Measurements from ENCODE around the gene SLC35E3.

The SLC35E3 gene

DNA sequence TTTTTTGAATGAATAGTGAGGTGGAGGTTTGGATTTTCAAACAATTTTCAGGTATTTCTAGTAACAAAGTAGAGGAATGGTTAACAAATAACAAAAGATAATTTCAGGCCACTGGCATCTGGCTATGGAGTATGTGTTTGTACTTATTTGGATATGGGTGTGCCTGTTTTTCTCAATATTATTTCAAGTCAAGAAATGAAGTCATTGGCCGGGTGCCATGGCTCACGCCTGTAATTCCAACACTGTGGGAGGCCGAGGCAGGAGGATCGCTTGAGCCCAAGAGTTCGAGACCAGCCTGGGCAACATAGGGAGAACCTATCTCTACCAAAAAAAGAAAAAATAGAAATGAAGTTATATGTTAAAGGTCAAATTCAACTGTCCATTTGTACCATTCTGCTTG, 13.9 kb downstream of the SLC35E3 start:
- no peak for DNase-seq
- no peak overlapping the region for H4K8ac ChIP-seq (ENCODE audit: low read length)
- no peak overlapping the region for H3K4ac ChIP-seq (ENCODE audit: low read depth in 1 of 2, low read length in 2 of 2)
- no peak overlapping the region for H2AK5ac ChIP-seq (ENCODE audit: low read length, severe bottlenecking)
- no peak overlapping the region for H3K4me2 ChIP-seq (ENCODE audit: low read length, poor library complexity, severe bottlenecking)
- no peak overlapping the region for H2BK5ac ChIP-seq (ENCODE audit: low read depth, low read length, poor library complexity, severe bottlenecking)
- no peak overlapping the region for H3K27ac ChIP-seq (ENCODE audit: low read length, poor library complexity, severe bottlenecking)
- H2BK120ac ChIP-seq (ENCODE audit: low read depth, low read length) = no peak overlapping the region
- no peak overlapping the region for H3K9ac ChIP-seq (ENCODE audit: low read length)
- no peak overlapping the region for H4K91ac ChIP-seq (ENCODE audit: low read length)
- H3K4me3 ChIP-seq (ENCODE audit: insufficient read depth in 1 of 2, low read depth in 1 of 2, low read length in 2 of 2) = no peak overlapping the region
- no peak overlapping the region for H3K14ac ChIP-seq (ENCODE audit: low read length in 2 of 2)
- H3K36me3 ChIP-seq (ENCODE audit: control insufficient read depth in 1 of 2, insufficient read depth in 2 of 2, low read depth in 1 of 2, low read length in 2 of 2) = peaks cover 9 to 74% of the 10 kb centered on the region in 2 experiments
- H2BK15ac ChIP-seq (ENCODE audit: low read depth, poor library complexity, severe bottlenecking) = no peak overlapping the region
- no peak overlapping the region for H2AFZ ChIP-seq (ENCODE audit: low read depth, low read length)
- H2BK12ac ChIP-seq (ENCODE audit: low read length in 2 of 2) = no peak overlapping the region
- H3K18ac ChIP-seq (ENCODE audit: low read depth in 1 of 2, low read length in 2 of 2) = no peak overlapping the region
- no peaks in the 10 kb centered on the region for H3K79me1 ChIP-seq (replicated peaks; ENCODE audit: low read length, poor library complexity, severe bottlenecking)
- H3K27me3 ChIP-seq (ENCODE audit: control insufficient read depth in 1 of 2, insufficient read depth in 1 of 2, low read length in 2 of 2) = no peaks in the 10 kb centered on the region
- 100% methylated on average over 3 of the region's 5 CpGs for WGBS
- no peaks in the 10 kb centered on the region for H3K9me3 ChIP-seq (ENCODE audit: control insufficient read depth, low read length)
- no peaks in the 10 kb centered on the region for H3K4me1 ChIP-seq (ENCODE audit: control insufficient read depth, insufficient read depth, low read depth, low read length)
- H3K23ac ChIP-seq (ENCODE audit: low read length in 2 of 2) = no peak overlapping the region

DNA sequence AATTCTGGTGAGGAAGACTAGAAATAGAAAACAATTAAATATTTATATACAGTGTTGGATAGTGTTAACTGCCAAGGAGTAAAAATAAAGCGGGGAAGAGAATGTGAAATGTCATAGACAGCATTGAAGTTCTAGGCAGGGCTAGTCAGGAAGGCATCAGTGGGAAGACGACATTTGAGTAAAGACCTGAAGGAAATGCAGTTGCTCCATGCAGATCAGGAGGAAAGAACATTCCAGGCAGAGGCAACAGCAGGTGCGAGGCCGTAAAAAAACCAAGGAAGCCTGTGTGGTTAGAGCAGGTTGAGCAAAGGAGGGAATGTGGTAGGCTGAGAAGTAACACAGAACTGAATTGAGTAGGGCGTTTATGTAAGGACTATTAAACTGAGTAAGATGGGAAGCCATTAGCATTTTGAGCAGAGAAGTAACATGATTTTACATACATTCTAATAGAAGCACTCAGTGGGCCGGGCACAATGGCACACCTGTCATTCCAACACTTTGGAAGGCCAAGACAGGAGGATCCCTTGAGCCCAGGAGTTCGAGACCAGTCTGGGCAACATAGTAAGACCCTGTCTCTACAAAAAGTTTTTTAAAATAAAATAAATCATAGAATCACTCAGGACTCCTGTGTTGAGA, 14.9 kb downstream of the SLC35E3 start:
- H3K27me3 ChIP-seq (ENCODE audit: control insufficient read depth in 1 of 2, insufficient read depth in 1 of 2, low read length in 2 of 2) = no peaks in the 10 kb centered on the region
- WGBS = 97% methylated on average over 7 of the region's 7 CpGs
- H2BK120ac ChIP-seq (ENCODE audit: low read depth, low read length) = no peak overlapping the region
- H2BK12ac ChIP-seq (ENCODE audit: low read length in 2 of 2) = no peak overlapping the region
- peaks cover 9 to 63% of the 10 kb centered on the region in 2 experiments for H3K36me3 ChIP-seq (ENCODE audit: control insufficient read depth in 1 of 2, insufficient read depth in 2 of 2, low read depth in 1 of 2, low read length in 2 of 2)
- no peaks in the 10 kb centered on the region for H3K9me3 ChIP-seq (ENCODE audit: control insufficient read depth, low read length)
- no peaks in the 10 kb centered on the region for H3K79me1 ChIP-seq (replicated peaks; ENCODE audit: low read length, poor library complexity, severe bottlenecking)
- no peak overlapping the region for H3K23ac ChIP-seq (ENCODE audit: low read length in 2 of 2)
- no peak overlapping the region for H3K4ac ChIP-seq (ENCODE audit: low read depth in 1 of 2, low read length in 2 of 2)
- H3K4me2 ChIP-seq (ENCODE audit: low read length, poor library complexity, severe bottlenecking) = no peak overlapping the region
- no peak for DNase-seq
- no peak overlapping the region for H3K9ac ChIP-seq (ENCODE audit: low read length)
- H2BK5ac ChIP-seq (ENCODE audit: low read depth, low read length, poor library complexity, severe bottlenecking) = no peak overlapping the region
- no peak overlapping the region for H3K4me3 ChIP-seq (ENCODE audit: insufficient read depth in 1 of 2, low read depth in 1 of 2, low read length in 2 of 2)
- H2AFZ ChIP-seq (ENCODE audit: low read depth, low read length) = no peak overlapping the region
- no peak overlapping the region for H3K18ac ChIP-seq (ENCODE audit: low read depth in 1 of 2, low read length in 2 of 2)
- H3K14ac ChIP-seq (ENCODE audit: low read length in 2 of 2) = no peak overlapping the region
- no peak overlapping the region for H4K91ac ChIP-seq (ENCODE audit: low read length)
- no peak overlapping the region for H2AK5ac ChIP-seq (ENCODE audit: low read length, severe bottlenecking)
- no peaks in the 10 kb centered on the region for H3K4me1 ChIP-seq (ENCODE audit: control insufficient read depth, insufficient read depth, low read depth, low read length)
- H3K27ac ChIP-seq (ENCODE audit: low read length, poor library complexity, severe bottlenecking) = no peak overlapping the region
- H2BK15ac ChIP-seq (ENCODE audit: low read depth, poor library complexity, severe bottlenecking) = no peak overlapping the region
- H4K8ac ChIP-seq (ENCODE audit: low read length) = no peak overlapping the region

DNA sequence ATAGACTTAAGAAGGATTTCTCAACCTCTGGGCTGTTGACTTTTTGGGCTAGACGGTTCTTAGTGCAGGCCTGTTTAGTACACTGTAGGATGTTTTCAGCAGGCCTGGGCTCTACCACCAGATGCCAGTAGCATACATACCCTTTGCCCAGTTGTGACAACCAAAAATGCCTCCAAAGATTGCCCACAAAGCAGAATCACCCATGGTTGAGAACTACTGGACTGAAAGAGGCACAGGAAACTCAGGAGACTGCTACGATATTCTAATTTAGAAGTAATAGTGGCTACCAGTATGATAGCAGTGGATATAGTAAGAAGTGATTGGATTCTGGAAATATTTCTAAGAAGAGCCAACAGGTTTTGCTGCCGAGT, 15.5 kb downstream of the SLC35E3 start:
- no peak overlapping the region for H4K91ac ChIP-seq (ENCODE audit: low read length)
- H3K27ac ChIP-seq (ENCODE audit: low read length, poor library complexity, severe bottlenecking) = no peak overlapping the region
- H2BK120ac ChIP-seq (ENCODE audit: low read depth, low read length) = no peak overlapping the region
- H3K18ac ChIP-seq (ENCODE audit: low read depth in 1 of 2, low read length in 2 of 2) = no peak overlapping the region
- no peak overlapping the region for H2BK15ac ChIP-seq (ENCODE audit: low read depth, poor library complexity, severe bottlenecking)
- WGBS = 96% methylated on average over 3 of the region's 3 CpGs
- no peak overlapping the region for H2AFZ ChIP-seq (ENCODE audit: low read depth, low read length)
- no peak overlapping the region for H3K9ac ChIP-seq (ENCODE audit: low read length)
- no peaks in the 10 kb centered on the region for H3K9me3 ChIP-seq (ENCODE audit: control insufficient read depth, low read length)
- H3K27me3 ChIP-seq (ENCODE audit: control insufficient read depth in 1 of 2, insufficient read depth in 1 of 2, low read length in 2 of 2) = no peaks in the 10 kb centered on the region
- no peak overlapping the region for H3K4ac ChIP-seq (ENCODE audit: low read depth in 1 of 2, low read length in 2 of 2)
- H2BK12ac ChIP-seq (ENCODE audit: low read length in 2 of 2) = no peak overlapping the region
- no peak overlapping the region for H3K4me3 ChIP-seq (ENCODE audit: insufficient read depth in 1 of 2, low read depth in 1 of 2, low read length in 2 of 2)
- H3K23ac ChIP-seq (ENCODE audit: low read length in 2 of 2) = no peak overlapping the region
- no peak overlapping the region for H2AK5ac ChIP-seq (ENCODE audit: low read length, severe bottlenecking)
- H3K4me2 ChIP-seq (ENCODE audit: low read length, poor library complexity, severe bottlenecking) = no peak overlapping the region
- H3K79me1 ChIP-seq (replicated peaks; ENCODE audit: low read length, poor library complexity, severe bottlenecking) = no peaks in the 10 kb centered on the region
- no peak for DNase-seq
- H3K36me3 ChIP-seq (ENCODE audit: control insufficient read depth in 1 of 2, insufficient read depth in 2 of 2, low read depth in 1 of 2, low read length in 2 of 2) = peaks cover 9 to 60% of the 10 kb centered on the region in 2 experiments
- no peak overlapping the region for H2BK5ac ChIP-seq (ENCODE audit: low read depth, low read length, poor library complexity, severe bottlenecking)
- H3K14ac ChIP-seq (ENCODE audit: low read length in 2 of 2) = no peak overlapping the region
- H4K8ac ChIP-seq (ENCODE audit: low read length) = no peak overlapping the region
- H3K4me1 ChIP-seq (ENCODE audit: control insufficient read depth, insufficient read depth, low read depth, low read length) = no peaks in the 10 kb centered on the region

DNA sequence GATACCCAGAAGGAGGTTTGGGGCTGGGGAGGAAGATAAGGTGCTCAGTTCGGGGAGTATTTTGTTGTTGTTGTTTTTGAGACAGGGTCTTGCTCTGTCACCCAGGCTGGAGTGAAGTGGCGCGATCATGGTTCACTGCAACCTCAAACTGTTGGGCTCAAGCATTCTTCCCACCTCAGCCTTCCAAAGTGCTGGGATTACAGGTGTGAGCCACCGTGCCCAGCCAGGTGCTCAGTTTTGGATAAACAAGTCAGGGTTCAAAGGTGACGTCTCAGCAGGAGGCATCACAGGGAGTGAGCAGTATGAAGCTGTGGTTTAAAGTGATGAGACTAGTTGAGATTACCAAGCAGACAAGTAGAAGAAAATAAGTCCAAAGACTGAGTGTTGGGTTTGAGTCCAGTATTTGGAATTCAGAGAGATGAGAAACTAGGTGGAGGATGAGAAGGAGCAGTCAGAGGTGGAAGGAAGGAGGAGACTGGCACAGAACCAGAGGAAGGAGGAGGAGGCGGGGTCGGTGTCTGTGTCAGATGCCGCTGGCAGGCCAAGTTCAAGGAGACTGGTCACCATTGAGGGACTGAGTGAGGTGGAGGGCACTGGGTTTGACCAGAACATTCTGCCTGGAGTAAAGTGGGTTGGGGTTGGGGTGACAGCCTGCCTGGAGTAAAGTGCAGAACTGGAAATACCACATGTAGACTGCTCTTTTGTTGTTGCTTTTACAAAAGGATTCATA, 16.1 kb downstream of the SLC35E3 start:
- no peak overlapping the region for H4K91ac ChIP-seq (ENCODE audit: low read length)
- H3K79me1 ChIP-seq (replicated peaks; ENCODE audit: low read length, poor library complexity, severe bottlenecking) = no peaks in the 10 kb centered on the region
- H2BK120ac ChIP-seq (ENCODE audit: low read depth, low read length) = no peak overlapping the region
- WGBS = 97% methylated on average over 8 of the region's 8 CpGs
- H3K4me1 ChIP-seq (ENCODE audit: control insufficient read depth, insufficient read depth, low read depth, low read length) = no peaks in the 10 kb centered on the region
- H2BK15ac ChIP-seq (ENCODE audit: low read depth, poor library complexity, severe bottlenecking) = no peak overlapping the region
- no peak overlapping the region for H3K18ac ChIP-seq (ENCODE audit: low read depth in 1 of 2, low read length in 2 of 2)
- H3K9me3 ChIP-seq (ENCODE audit: control insufficient read depth, low read length) = no peaks in the 10 kb centered on the region
- H2AFZ ChIP-seq (ENCODE audit: low read depth, low read length) = no peak overlapping the region
- no peak overlapping the region for H3K23ac ChIP-seq (ENCODE audit: low read length in 2 of 2)
- H3K14ac ChIP-seq (ENCODE audit: low read length in 2 of 2) = no peak overlapping the region
- H3K27ac ChIP-seq (ENCODE audit: low read length, poor library complexity, severe bottlenecking) = no peak overlapping the region
- no peak overlapping the region for H2BK12ac ChIP-seq (ENCODE audit: low read length in 2 of 2)
- H3K4me3 ChIP-seq (ENCODE audit: insufficient read depth in 1 of 2, low read depth in 1 of 2, low read length in 2 of 2) = no peak overlapping the region
- no peaks in the 10 kb centered on the region for H3K27me3 ChIP-seq (ENCODE audit: control insufficient read depth in 1 of 2, insufficient read depth in 1 of 2, low read length in 2 of 2)
- peaks cover 6 to 62% of the 10 kb centered on the region in 2 experiments for H3K36me3 ChIP-seq (ENCODE audit: control insufficient read depth in 1 of 2, insufficient read depth in 2 of 2, low read depth in 1 of 2, low read length in 2 of 2)
- DNase-seq = no peak
- H2AK5ac ChIP-seq (ENCODE audit: low read length, severe bottlenecking) = no peak overlapping the region
- H3K4ac ChIP-seq (ENCODE audit: low read depth in 1 of 2, low read length in 2 of 2) = no peak overlapping the region
- no peak overlapping the region for H3K9ac ChIP-seq (ENCODE audit: low read length)
- no peak overlapping the region for H4K8ac ChIP-seq (ENCODE audit: low read length)
- H3K4me2 ChIP-seq (ENCODE audit: low read length, poor library complexity, severe bottlenecking) = no peak overlapping the region
- H2BK5ac ChIP-seq (ENCODE audit: low read depth, low read length, poor library complexity, severe bottlenecking) = no peak overlapping the region

All from mesenchymal stem cell (in vitro differentiated cells and primary cell).